Kidney (tissue), 14 donors: Measurements from ENCODE around the gene KLRF1. TPM values are rescaled to one million over a fixed set of nuclear protein-coding genes. Genes with fewer than 3 reads are reported as not detected.
"Not testable (repeated sequence)": the region's sequence is repeated elsewhere in the genome, so short reads cannot be mapped to it uniquely, and the experiment has no call there.

Experiments used
- DNase-seq, 5 donors: peaks; one replicate each; pipeline ENCODE4 v3.0.0-alpha.2; 2013 to 2020
- FAIRE-seq: peaks from 2 replicates; lab custom pipeline; 2012; peaks lifted over from hg19 to GRCh38; lab: Jason Lieb, UNC
- H3K27ac ChIP-seq, 2 donors: one replicate each; pipeline ENCODE4 v1.7.0; 2013; ENCODE audit warnings: low read depth in 2 of 2, low read length in 2 of 2, inconsistent platforms in 1 of 2
- H3K27me3 ChIP-seq: one replicate; pipeline ENCODE4 v1.7.1; 2013; ENCODE audit warnings: low read length, inconsistent platforms; ENCODE audit not compliant: control insufficient read depth, insufficient read depth
- H3K36me3 ChIP-seq, 3 donors: one replicate each; pipeline versions ENCODE4 v1.7.0 to v1.7.1; 2013; ENCODE audit warnings: low read length in 3 of 3, control low read depth in 1 of 3, inconsistent platforms in 1 of 3; ENCODE audit not compliant: insufficient read depth in 3 of 3, control insufficient read depth in 2 of 3
- H3K4me1 ChIP-seq, 3 donors: one replicate each; pipeline versions ENCODE4 v1.7.0 to v1.7.1; 2013; ENCODE audit warnings: low read length in 3 of 3, inconsistent platforms in 1 of 3, low read depth in 1 of 3; ENCODE audit not compliant: control insufficient read depth in 2 of 3, insufficient read depth in 2 of 3
- H3K4me3 ChIP-seq, 3 donors: one replicate each; pipeline versions ENCODE4 v1.7.0 to v1.8.1; 2013; ENCODE audit warnings: low read length in 3 of 3, control low read depth in 1 of 3, inconsistent platforms in 1 of 3
- H3K9ac ChIP-seq, 3 donors: one replicate each; pipeline versions ENCODE4 v1.7.0 to v1.7.1; 2013; ENCODE audit warnings: low read length in 3 of 3, control low read depth in 1 of 3, inconsistent platforms in 1 of 3
- H3K9me3 ChIP-seq, 3 donors: one replicate each; pipeline versions ENCODE4 v1.7.0 to v1.7.1; 2013; ENCODE audit warnings: low read length in 3 of 3, control low read depth in 1 of 3, inconsistent platforms in 1 of 3; ENCODE audit not compliant: control insufficient read depth in 2 of 3, insufficient read depth in 1 of 3
- intact Hi-C: fragments of 100-400 bp; cut with DNase I; formaldehyde crosslinking; loops from one replicate; pipeline ENCODE4 v1.11.1; 2022
- polyA plus RNA-seq: library from polyadenylated mRNA; stranded (reverse); fragments of 350-450 nt; fragmentation: Illumina TruSeq; extraction: RNeasy Lipid Tissue Mini Kit (QIAGEN cat#74804); gene quantifications from one replicate; pipeline ENCODE4 v1.2.3, GENCODE V29; 2014; ENCODE audit warnings: low read depth, low replicate concordance; ENCODE audit not compliant: insufficient read depth
- total RNA-seq: library from RNA; stranded (reverse); fragmentation: NEBNext Ultra II Directional; extraction: Animal tissue kit (Norgen Biotek cat#: 25700); gene quantifications from one replicate; pipeline ENCODE4 v1.2.1, GENCODE V29; 2021
- TF ChIP-seq, protein P1 (sequence below): IDR thresholded peaks from 3 replicates; pipeline ENCODE4 v1.5.1; 2012; ENCODE audit warnings: mild to moderate bottlenecking, moderate library complexity, borderline replicate concordance; ENCODE audit not compliant: insufficient read depth; ENCODE audit errors: extremely low read depth
- donor health status: control.
- donor health status: control.
- donor health status: control.
- donor health status: control.
- donor health status: control.
- donor health status: DM: yes; HTN: yes; CAD: no.
- donor health status: Normal renal cell carcinoma (clear cell type).

KLRF1 gene
- total and polyA plus RNA-seq, 2 donors from 2014 or later: 2.0 TPM

DNA sequence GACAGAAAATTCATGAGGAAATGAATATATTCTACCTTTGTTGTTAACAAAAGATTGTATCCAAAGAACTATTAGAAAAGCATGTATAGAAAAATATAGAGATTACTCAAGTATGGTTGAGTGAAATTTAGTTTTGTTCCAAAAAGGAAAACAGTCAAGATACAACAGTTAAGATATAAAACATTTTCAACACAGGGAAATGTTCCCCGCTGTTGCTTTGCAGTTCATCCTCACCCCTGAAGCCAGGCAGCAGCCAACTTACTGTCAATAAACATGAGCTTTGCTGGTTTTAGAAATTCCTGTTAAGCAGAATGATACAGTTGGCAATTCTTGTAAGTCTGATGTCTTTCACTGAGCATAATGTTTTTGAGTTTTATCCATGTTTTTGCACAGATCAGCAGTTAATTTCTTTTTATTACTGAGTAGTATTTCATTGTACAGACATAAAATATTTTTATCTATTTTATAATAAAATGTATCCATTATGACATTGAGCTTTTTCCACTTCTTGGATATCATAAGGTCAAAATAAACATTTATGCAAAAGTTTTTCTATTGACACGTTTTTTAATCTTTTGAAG lies 43.1 kb downstream of the KLRF1 start:
- DNase-seq (no peak), FAIRE-seq (no peak)
- intact Hi-C loops: no loop called here
- H3K27me3 ChIP-seq: no peaks in the 10 kb centered on the region
- H3K4me1 ChIP-seq: no peaks in the 10 kb centered on the region
- H3K27ac ChIP-seq: peak overlapping the region; percentile 29 to 84
- no peaks in the 10 kb centered on the region for H3K36me3 ChIP-seq
- H3K4me3 ChIP-seq: peak overlapping the region in 2 of 3 donors; percentile 38 to 69
- H3K9me3 ChIP-seq: no peaks in the 10 kb centered on the region
- TF ChIP-seq, protein P1, sequence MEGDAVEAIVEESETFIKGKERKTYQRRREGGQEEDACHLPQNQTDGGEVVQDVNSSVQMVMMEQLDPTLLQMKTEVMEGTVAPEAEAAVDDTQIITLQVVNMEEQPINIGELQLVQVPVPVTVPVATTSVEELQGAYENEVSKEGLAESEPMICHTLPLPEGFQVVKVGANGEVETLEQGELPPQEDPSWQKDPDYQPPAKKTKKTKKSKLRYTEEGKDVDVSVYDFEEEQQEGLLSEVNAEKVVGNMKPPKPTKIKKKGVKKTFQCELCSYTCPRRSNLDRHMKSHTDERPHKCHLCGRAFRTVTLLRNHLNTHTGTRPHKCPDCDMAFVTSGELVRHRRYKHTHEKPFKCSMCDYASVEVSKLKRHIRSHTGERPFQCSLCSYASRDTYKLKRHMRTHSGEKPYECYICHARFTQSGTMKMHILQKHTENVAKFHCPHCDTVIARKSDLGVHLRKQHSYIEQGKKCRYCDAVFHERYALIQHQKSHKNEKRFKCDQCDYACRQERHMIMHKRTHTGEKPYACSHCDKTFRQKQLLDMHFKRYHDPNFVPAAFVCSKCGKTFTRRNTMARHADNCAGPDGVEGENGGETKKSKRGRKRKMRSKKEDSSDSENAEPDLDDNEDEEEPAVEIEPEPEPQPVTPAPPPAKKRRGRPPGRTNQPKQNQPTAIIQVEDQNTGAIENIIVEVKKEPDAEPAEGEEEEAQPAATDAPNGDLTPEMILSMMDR: no peak
- H3K9ac ChIP-seq: no peak overlapping the region

DNA sequence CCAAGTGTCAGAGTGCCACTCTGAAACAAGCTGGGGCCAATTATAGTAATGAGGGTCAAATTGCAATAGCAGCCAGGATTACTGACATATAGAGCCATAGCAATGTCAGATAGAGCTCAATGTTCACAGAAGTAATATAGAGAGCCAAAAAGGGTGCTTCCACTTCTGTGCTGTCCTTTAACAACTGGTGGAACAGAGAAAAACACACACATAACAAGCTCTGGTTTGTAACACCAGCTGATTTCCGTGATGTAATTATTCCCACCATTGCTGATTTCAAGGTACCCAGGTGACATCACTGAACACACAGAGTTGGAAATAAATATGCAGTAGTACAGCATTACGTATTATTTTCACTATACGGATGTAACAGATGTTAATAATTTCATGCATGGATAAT lies 44.9 kb downstream of the KLRF1 start:
- no peaks in the 10 kb centered on the region for H3K9me3 ChIP-seq
- H3K27ac ChIP-seq: no peak overlapping the region
- H3K27me3 ChIP-seq: no peaks in the 10 kb centered on the region
- H3K9ac ChIP-seq: no peak overlapping the region
- TF ChIP-seq, protein P1: no peak
- H3K36me3 ChIP-seq: no peaks in the 10 kb centered on the region
- no peak overlapping the region for H3K4me3 ChIP-seq
- intact Hi-C loops: no loop called here
- no peak for FAIRE-seq
- no peak for DNase-seq
- no peaks in the 10 kb centered on the region for H3K4me1 ChIP-seq

DNA sequence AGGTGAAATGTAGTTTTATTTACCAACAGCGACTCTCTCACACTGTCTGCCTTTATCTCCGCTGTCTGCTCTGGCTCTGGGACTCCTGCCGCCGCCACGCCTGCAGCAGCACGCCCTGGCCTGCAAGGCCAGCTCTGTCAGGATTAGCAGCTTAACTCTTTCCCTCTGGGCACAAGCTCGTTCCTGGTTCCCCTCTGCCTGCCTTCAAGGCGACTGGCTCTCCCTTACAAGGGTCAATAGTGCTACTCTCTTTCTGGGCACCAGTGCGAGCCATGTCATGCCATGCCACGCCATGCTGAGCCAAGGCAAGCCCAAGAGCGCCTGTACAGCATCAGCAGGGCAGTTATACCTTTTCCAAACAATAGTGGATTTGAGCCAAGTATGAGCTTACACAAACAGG lies 45.5 kb downstream of the KLRF1 start:
- TF ChIP-seq, protein P1: no peak
- no peak for DNase-seq

DNA sequence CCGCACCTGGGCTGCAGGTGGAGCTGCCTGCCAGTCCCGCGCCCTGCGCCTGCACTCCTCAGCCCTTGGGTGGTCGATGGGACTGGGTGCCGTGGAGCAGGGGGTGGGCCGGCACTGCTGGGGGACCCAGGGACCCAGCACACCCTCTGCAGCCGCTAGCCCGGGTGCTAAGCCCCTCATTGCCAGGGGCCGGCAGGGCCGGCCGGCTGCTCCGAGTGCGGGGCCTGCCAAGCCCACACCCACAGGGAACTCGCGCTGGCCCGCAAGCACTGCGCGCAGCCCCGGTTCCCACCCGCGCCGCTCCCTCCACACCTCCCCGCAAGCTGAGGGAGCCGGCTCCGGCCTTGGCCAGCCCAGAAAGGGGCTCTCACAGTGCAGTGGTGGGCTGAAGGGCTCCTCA lies 48.8 kb downstream of the KLRF1 start:
- FAIRE-seq, intact Hi-C loops, H3K4me1 ChIP-seq, H3K9me3 ChIP-seq, H3K4me3 ChIP-seq, H3K9ac ChIP-seq, DNase-seq, H3K27ac ChIP-seq, H3K36me3 ChIP-seq, H3K27me3 ChIP-seq: not testable (repeated sequence)

More for the DNA sequence above, 45.5 kb downstream of the KLRF1 start:
- no peaks in the 10 kb centered on the region for H3K27me3 ChIP-seq
- no peak overlapping the region for H3K27ac ChIP-seq
- no peak overlapping the region for H3K4me3 ChIP-seq
- no peaks in the 10 kb centered on the region for H3K9me3 ChIP-seq
- FAIRE-seq: no peak
- H3K9ac ChIP-seq: no peak overlapping the region
- no peaks in the 10 kb centered on the region for H3K4me1 ChIP-seq
- intact Hi-C loops: no loop called here
- no peaks in the 10 kb centered on the region for H3K36me3 ChIP-seq
